GM15510 (cell line): ENCODE data around the gene NEK2.

Source experiments
- POLR2A ChIP-seq: IDR thresholded peaks from 3 replicates; pipeline ENCODE4 v1.6.1; 2011; ENCODE audit warnings: borderline replicate concordance; ENCODE audit not compliant: insufficient read length; ENCODE audit errors: extremely low read depth

The NEK2 gene

GRCh38 chr1:211612786-211613107 is 62.7 kb downstream of the NEK2 start:
- TF ChIP-seq POLR2A, result no peak
